22Rv1 (cell line): ENCODE results near the gene KRTAP10-10.

Experiments
- CTCF ChIP-seq: fragments of 450-650 bp; IDR thresholded peaks from 2 replicates; pipeline ENCODE4 v1.5.1; 2017; ENCODE audit warnings: mild to moderate bottlenecking
- ZFX ChIP-seq: fragments of 450-650 bp; IDR thresholded peaks from 2 replicates; pipeline ENCODE4 v1.6.1; 2017; ENCODE audit warnings: antibody characterized with exemption, borderline replicate concordance

DNA sequence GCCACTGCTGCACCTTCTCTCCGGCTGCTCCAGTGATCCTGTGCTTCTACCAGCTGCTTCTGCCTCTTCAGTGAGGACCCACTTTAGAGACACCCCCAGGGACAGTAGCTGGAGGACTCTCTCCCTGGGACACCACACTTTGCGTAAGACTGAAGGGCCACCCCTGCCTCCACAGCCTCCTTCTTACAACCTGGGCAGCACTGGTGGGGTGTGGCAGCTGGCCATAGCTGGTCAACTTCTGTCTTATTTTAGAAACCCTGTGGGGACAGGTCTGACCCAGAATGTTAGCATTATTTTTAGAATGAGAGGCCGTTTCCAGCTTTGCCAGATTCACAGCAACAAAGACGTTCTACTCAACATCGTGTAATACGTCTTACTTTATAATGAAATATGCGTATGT is 11.4 kb upstream of the KRTAP10-10 start:
- TF ChIP-seq CTCF (no peak), ZFX (no peak)
